Head of caudate nucleus (tissue), 42 donors: ENCODE measurements around the gene FGFBP2.

Source experiments
- DNase-seq, 42 donors: peaks; one replicate each; pipeline versions ENCODE4 v3.0.0 to v3.0.0-alpha.2; 2020 to 2021; ENCODE audit warnings: mixed read lengths in 7 of 42
- intact Hi-C: fragments of 100-400 bp; cut with DNase I; formaldehyde crosslinking; loops from one replicate; pipeline ENCODE4 v1.15.0; 2022

The FGFBP2 gene

GRCh38 chr4:15963001-15963451, at the start of gene FGFBP2:
Gene FGFBP2 (minus strand): TSS chr4:15963175. CDS start chr4:15963129, 46 bp downstream.
- intact Hi-C loops = no loop called here
- DNase-seq = peak in 17 of 42 donors; percentile 4 to 44 (median 17)

DNA sequence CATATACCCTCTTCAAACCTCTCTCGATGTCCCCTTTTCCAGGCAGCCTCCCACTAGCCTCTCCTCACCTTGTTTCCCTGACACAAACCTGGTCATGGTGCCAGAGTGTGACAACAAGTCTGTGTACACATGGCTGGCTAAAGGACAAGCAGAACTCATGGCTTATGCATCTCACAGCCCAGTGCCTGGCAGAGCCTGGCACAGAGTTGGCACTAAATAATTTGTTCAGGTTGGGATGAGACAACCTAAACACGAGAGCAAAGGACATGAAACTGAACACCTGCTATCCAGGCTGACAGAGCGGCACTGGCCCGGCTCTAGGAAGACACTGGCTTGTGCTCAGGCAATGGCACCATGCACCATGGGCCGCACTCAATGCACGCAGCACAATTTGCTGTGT, 48.2 kb upstream of the FGFBP2 start:
- intact Hi-C loops = no loop called here
- DNase-seq = no peak

GRCh38 chr4:16009153-16009552, 46.2 kb upstream of the FGFBP2 start:
- intact Hi-C loops = no loop called here
- no peak for DNase-seq

DNA sequence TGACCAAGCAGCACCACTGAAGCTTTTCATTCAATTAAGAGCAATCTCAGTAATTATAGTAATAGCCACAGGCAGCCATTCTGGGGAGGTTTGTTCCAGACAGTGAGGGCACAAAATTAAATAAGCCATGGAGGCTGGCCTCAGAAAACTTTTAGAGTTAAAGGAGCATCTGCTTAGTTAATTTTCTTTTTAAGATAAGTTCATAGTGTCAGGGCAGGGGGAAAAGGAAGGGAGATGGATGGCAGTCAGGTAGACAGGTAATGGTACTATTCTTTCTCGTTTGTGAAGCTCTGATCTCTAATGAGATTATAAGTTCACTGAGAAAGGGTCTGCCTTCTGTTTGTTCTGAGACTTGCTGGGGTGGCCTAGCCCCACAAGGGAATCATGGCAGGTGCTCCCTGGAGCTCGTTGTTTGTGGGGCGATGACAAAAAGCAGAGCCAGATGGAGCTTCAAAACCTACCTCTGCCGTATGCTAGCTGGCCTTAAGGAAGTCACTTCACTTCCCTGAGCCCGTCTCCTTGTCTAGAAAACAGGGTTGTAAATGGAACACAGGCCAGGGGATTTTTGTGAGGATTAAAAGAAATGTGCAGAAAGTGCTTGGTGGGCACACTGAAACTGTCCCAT, 44.6 kb upstream of the FGFBP2 start:
- DNase-seq = no peak
- intact Hi-C loops = no loop called here

DNA sequence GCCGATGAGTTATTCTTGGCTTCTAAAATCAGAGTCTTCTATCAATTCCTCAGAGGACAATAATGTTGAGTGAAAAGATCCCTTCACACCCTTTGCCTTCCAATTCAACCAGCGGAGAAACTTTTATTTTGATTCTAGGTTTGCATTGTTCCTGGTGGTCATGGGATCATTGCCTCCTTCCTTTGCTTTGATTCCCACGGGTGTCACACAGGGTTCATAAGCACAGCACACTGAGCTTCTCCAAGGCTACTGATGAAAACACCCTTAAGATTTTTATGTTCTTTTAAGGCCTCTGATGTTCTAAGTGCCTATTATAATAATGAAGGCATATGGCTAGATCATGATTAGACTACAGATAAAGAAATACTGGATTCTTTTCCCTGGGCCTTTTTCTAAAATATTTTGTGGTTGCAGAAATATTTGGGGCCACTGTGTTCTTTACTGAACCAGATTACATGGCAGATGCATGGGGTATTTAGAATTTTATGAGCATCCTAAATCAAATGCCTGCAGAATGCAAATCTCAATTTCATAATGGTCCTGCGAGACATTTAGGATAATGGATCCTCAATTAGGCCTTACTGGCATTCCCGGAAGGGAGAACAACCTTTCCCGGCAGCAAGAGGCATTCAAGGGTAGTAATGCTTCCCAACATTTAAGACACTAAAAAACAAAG, 43.9 kb upstream of the FGFBP2 start:
- intact Hi-C loops = no loop called here
- no peak for DNase-seq

- intact Hi-C loops = no loop called here
- no peak for DNase-seq
These were observed 42.7 kb upstream of the FGFBP2 start for GRCh38 chr4:16005676-16006075.

DNA sequence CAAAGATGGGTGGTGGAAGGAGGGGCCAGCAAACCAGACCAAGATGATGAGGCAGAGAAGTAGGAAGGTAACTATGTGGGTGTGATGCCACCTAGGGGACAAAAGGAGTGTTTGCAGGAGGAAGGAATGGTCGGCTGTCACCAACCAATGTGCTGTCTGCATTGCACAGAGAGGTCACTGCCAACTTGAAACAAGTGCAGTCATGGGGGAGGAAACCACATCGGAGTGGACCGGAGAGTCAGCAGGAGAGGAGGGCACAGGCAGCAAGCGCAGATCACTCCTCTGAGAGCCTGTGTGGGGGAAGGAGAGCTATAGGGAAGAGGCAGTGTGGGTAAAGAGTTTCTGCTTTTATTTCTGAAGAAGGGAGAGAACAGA, 38.5 kb upstream of the FGFBP2 start:
- intact Hi-C loops = loop anchor here (5.0 kb wide), 2 partner anchors 119 to 524 kb away; no protein-coding TSS in a partner anchor
- peak in 41 of 42 donors; percentile 33 to 86 (median 65) for DNase-seq

- DNase-seq = no peak
- intact Hi-C loops = loop anchor here (5.0 kb wide), 2 partner anchors 119 to 524 kb away; no protein-coding TSS in a partner anchor
These were observed 37.9 kb upstream of the FGFBP2 start for GRCh38 chr4:16000708-16001483.

DNA sequence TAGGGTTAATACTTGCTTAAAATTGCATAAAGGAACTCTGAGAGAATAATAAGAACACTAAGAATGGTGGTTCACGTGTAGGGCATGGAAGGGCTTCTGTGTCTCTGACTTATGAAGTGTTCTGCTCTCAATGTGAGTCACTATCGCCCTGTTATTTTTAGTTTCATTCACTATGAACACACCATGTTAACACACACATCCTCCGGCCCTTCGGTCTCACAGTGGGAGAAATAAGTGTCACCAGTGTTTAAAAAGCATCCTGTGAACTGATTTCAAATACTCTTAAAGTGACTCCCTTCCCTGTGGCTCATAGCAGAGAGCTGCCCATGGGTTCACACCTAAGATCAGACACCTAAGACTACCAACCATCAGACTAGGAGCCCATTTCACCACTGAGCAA, 33.8 kb upstream of the FGFBP2 start:
- intact Hi-C loops = no loop called here
- DNase-seq = no peak

- intact Hi-C loops = no loop called here
- no peak for DNase-seq
These were observed 32.9 kb upstream of the FGFBP2 start for GRCh38 chr4:15995826-15996225.

GRCh38 chr4:15992167-15992485, 29.2 kb upstream of the FGFBP2 start:
- intact Hi-C loops = no loop called here
- DNase-seq = no peak

- intact Hi-C loops = no loop called here
- peak in 16 of 42 donors; percentile 5 to 50 (median 24) for DNase-seq
These were observed 27.8 kb upstream of the FGFBP2 start for GRCh38 chr4:15990570-15991285.

DNA sequence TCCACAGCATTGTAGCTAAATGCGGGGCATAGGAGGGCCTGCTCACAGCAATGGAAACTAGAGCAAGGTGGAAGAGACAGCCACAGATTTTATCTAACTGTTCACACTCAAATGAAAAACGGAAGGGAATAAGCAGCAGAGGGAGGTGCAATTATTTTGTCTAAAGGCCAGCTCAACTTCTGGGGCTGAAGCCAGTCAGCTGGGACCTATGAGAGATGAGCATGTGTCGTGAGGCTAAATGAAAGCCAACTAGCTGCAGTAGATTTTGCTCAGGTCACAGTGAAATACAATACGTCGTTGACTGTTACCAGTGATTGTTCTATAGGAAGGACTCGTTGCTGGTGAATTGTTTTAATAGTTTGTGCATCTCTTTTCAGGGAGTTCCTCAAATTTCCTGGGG, 26.4 kb upstream of the FGFBP2 start:
- no peak for DNase-seq
- intact Hi-C loops = no loop called here

DNA sequence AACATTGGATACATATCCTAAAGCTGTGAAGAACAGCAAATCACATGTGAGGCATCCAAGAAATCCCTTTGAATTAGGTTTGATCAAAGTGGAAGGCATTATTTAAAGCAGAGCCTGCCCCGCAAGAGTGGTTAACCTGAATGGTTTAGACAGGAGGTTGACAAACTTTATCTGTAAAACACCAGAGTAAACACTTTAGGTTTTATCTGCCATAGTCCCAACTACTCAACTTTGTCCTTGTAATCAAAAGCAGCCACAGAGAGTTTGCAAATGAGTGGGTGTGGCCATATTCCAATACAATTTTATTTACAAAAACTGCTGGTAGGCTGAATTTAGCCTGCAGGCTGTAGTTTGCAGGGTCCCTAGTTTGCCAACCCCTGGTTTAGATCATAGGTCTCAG, 25.2 kb upstream of the FGFBP2 start:
- intact Hi-C loops = no loop called here
- no peak for DNase-seq

- DNase-seq = no peak
- intact Hi-C loops = no loop called here
These were observed 23.9 kb upstream of the FGFBP2 start for GRCh38 chr4:15986907-15987306.

- intact Hi-C loops = no loop called here
- DNase-seq = no peak
These were observed 20.6 kb upstream of the FGFBP2 start for GRCh38 chr4:15983610-15984009.

GRCh38 chr4:15982842-15983524, 20.0 kb upstream of the FGFBP2 start:
- DNase-seq = no peak
- intact Hi-C loops = no loop called here

- intact Hi-C loops = no loop called here
- DNase-seq = no peak
These were observed 13.8 kb upstream of the FGFBP2 start for GRCh38 chr4:15976456-15977447.
